Esophagus (tissue), 2 donors: Measurements from ENCODE around the gene ACVR1B. TPM values are rescaled to one million over a fixed set of nuclear protein-coding genes. Genes with fewer than 3 reads are reported as not detected.
A peak's percentile ranks its signal among the peaks of the same experiment; 100 is the strongest.

Source experiments
- H3K27ac ChIP-seq, 2 donors: one replicate each; pipeline ENCODE4 v1.5.1; 2013; ENCODE audit warnings: low read depth in 2 of 2, mild to moderate bottlenecking in 2 of 2, inconsistent platforms in 1 of 2, low read length in 1 of 2, moderate library complexity in 1 of 2
- H3K27me3 ChIP-seq, 2 donors: one replicate each; pipeline ENCODE4 v1.6.1; 2013; ENCODE audit warnings: low read length in 2 of 2, control low read depth in 1 of 2, mild to moderate bottlenecking in 1 of 2; ENCODE audit not compliant: insufficient read depth in 2 of 2, control insufficient read depth in 1 of 2
- H3K36me3 ChIP-seq, 2 donors: one replicate each; pipeline ENCODE4 v1.6.1; 2013; ENCODE audit warnings: low read length in 1 of 2; ENCODE audit not compliant: control insufficient read depth in 2 of 2, insufficient read depth in 2 of 2
- H3K4me1 ChIP-seq, 2 donors: one replicate each; pipeline ENCODE4 v1.6.1; 2013; ENCODE audit warnings: low read length in 1 of 2; ENCODE audit not compliant: control insufficient read depth in 2 of 2, insufficient read depth in 2 of 2
- H3K4me3 ChIP-seq, 2 donors: one replicate each; pipeline ENCODE4 v1.5.1; 2013; ENCODE audit warnings: low read length in 2 of 2, mild to moderate bottlenecking in 2 of 2, low read depth in 1 of 2, moderate library complexity in 1 of 2
- H3K9me3 ChIP-seq, 2 donors: one replicate each; pipeline ENCODE4 v1.6.1; 2013; ENCODE audit warnings: mild to moderate bottlenecking in 2 of 2, low read depth in 1 of 2, low read length in 1 of 2, moderate library complexity in 1 of 2; ENCODE audit not compliant: control insufficient read depth in 2 of 2, insufficient read depth in 1 of 2
- WGBS, 2 donors: extraction: QIAGEN DNeasy Blood & Tissue Kit; methylation state at CpG; one replicate each; pipeline ENCODE4 v1.1.7; 2013; 5-methylcytosine and 5-hydroxymethylcytosine counted together
- polyA plus RNA-seq, 2 donors: library from polyadenylated mRNA; stranded (reverse); fragments of 200-250 nt; gene quantifications; one replicate each; pipeline ENCODE4 v1.2.3, GENCODE V29; 2013
- donor health status: healthy with polysubstance abuse.
- donor health status: Bipolar disorder and iron deficiency.

The ACVR1B gene
- polyA plus RNA-seq, 2 donors, result 11.6 to 12.4 TPM

DNA sequence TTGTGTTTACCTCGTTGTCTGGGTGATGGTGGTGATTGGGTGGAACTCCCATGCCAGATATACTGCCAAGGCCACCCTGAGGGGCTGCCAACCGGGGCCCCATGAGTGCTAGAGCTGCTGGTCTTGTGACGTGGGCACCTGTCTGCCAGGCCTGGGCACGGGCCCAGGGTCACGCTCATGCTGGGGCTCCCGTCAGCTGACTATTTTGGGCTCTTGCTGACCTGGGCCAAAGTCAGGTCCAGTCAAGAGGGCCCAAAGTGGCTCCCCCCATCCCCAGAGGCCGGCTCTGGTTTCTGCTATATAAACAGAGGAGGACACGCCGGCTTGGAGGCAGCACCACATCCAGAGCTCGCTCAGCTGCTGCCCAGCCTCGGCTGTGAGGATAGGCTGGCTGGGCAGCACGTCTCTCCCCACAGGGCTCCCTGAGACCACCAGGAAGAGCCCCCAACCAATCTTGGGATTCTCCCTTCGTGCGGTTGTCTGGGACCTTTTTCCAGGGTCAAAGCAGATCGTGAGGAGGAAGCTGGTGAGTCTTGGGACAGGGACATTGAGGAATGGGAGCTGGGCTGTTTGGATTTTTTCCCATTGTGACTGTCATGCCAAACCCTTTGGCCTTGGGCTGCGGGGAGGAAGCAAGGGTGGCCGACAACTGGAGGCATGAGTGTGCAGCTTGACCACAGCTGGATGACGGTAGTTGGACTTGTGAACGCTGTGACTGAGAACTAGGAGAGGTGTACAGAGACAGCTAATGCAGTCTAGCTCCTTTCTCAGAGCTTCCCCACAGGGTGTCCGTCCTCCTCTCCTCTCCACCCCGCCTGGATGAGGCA lies 92.1 kb downstream of the ACVR1B start:
- Histone ChIP-seq H3K4me3 (no peak overlapping the region), H3K36me3 (peaks cover 0 to 3% of the 10 kb centered on the region in 2 donors), H3K27ac (peak overlapping the region; percentile 63 to 84), H3K27me3 (no peaks in the 10 kb centered on the region), H3K4me1 (peaks cover 9% of the 10 kb centered on the region in 2 donors), H3K9me3 (no peaks in the 10 kb centered on the region)
- WGBS, 2 donors, result 64 to 65% methylated on average over 21 of the region's 21 CpGs

DNA sequence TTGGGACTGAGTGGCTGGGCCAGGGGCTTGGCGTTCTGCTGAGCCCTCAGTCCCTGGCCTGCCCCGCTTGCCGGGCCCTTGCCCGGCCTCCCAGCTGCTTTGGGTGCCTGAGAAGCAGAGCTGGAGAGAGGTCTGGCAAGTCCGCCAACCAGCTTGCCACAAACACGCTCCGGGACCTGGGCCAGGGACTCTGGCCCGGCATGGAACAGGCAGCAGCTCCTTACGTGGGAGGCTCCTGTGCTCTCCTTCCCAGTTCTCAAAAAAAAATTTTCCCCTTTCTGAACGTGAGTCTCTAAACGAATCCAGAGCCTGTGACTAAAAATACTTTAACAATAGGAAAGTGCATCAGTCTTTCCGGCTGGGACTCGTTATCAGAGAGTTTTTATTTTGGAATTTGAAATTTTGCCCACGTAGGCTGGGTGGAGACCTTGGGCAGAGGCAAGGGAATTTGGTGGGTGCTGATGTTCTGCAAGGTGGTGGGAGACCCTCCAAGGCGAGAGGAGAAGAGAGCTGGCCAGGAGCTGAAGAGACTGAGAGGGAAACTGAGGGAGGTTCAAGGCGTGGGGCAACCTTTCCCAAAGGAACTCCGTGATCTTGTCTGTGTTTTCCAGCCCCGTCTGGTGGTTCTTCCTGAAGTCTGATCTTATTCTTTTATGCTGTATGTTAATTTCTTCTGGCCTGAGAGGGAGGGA lies 92.9 kb downstream of the ACVR1B start:
- no peak overlapping the region for H3K4me3 ChIP-seq
- WGBS, 2 donors, result 34 to 47% methylated on average over 18 of the region's 18 CpGs
- peaks cover 0 to 3% of the 10 kb centered on the region in 2 donors for H3K36me3 ChIP-seq
- peaks cover 9% of the 10 kb centered on the region in 2 donors for H3K4me1 ChIP-seq
- H3K27me3 ChIP-seq, result no peaks in the 10 kb centered on the region
- H3K27ac ChIP-seq, result peak overlapping the region; percentile 73 to 85
- H3K9me3 ChIP-seq, result no peaks in the 10 kb centered on the region

DNA sequence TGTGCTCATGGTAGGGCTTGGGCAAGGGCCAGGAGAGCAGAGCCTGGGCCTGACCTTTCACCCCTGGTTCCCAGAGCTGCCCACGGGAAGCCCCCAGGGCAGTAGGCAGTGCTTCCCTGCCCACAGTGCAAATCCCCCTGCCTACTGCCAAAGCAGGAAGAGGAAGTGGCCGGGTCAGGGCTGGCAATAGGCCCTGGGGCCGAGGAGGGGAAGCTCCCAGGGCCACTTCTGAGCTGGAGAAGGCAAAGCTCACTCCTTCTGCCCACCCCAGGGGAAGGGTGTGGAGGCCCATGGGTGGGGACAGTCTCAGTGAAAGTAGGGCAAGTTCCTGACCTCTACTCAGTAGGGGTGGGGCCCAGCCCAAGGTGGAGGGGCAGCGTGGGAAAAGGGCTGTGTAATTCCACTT lies 94.3 kb downstream of the ACVR1B start:
- H3K4me3 ChIP-seq, result no peak overlapping the region
- peaks cover 14% of the 10 kb centered on the region in 2 donors for H3K4me1 ChIP-seq
- WGBS, 2 donors, result 30 to 38% methylated on average over 4 of the region's 4 CpGs

More for the DNA sequence above, 94.3 kb downstream of the ACVR1B start:
- H3K27me3 ChIP-seq, result no peaks in the 10 kb centered on the region
- H3K9me3 ChIP-seq, result no peaks in the 10 kb centered on the region
- H3K27ac ChIP-seq, result peak overlapping the region; percentile 23 to 59
- H3K36me3 ChIP-seq, result peaks cover 0 to 3% of the 10 kb centered on the region in 2 donors

Other genes starting within 250 kb of the ACVR1B start
- gene FIGNL2, start 103.0 kb upstream of the ACVR1B start, polyA plus RNA-seq, result under 1 TPM; 0.06 to 0.08 TPM
- gene ANKRD33, start 63.6 kb upstream of the ACVR1B start, polyA plus RNA-seq, result not detected
- gene ACVRL1, start 44.2 kb upstream of the ACVR1B start, polyA plus RNA-seq, result 1 to 10 TPM; 3.4 to 5.2 TPM
- gene TAMALIN, start 55.2 kb downstream of the ACVR1B start, polyA plus RNA-seq, result 1 to 10 TPM; 6.1 to 7.4 TPM
- 10 to 100 TPM in 1 of 2 donors, 1 to 10 TPM in 1; 6.3 to 10.6 TPM for gene NR4A1, start 99.7 kb downstream of the ACVR1B start, polyA plus RNA-seq
- gene ATG101, start 118.3 kb downstream of the ACVR1B start, polyA plus RNA-seq, result 10 to 100 TPM; 16.3 to 43.0 TPM
- gene SMIM41, start 128.0 kb downstream of the ACVR1B start, polyA plus RNA-seq, result under 1 TPM; 0.18 to 0.22 TPM
- 10 to 100 TPM; 40.9 to 53.9 TPM for gene KRT80, start 240.3 kb downstream of the ACVR1B start, polyA plus RNA-seq